ENCODE measurements around the gene BCAS3.
"Not testable (repeated sequence)": the region's sequence is repeated elsewhere in the genome, so short reads cannot be mapped to it uniquely, and the experiment has no call there.

Gene BCAS3

GRCh38 chr17:60652454-60653247 lies 25.0 kb upstream of the BCAS3 start:
- ATAC-seq (replicated peaks; ENCODE audit: extremely low read depth, poor library complexity, severe bottlenecking) (no peak), DNase-seq (ENCODE audit: low spot score in 2 of 2) (no peak)
- no peak overlapping the region for H3K27ac Mint-ChIP-seq (ENCODE audit: low read depth)
- no peak overlapping the region for H3K4me3 Mint-ChIP-seq
- H3K36me3 Mint-ChIP-seq (ENCODE audit: insufficient read depth), result peaks cover 23% of the 10 kb centered on the region
- H3K9me3 Mint-ChIP-seq, result no peaks in the 10 kb centered on the region
- H3K4me1 Mint-ChIP-seq, result peaks cover 32% of the 10 kb centered on the region
- no peaks in the 10 kb centered on the region for H3K27me3 Mint-ChIP-seq

GRCh38 chr17:60653569-60653968 lies 24.1 kb upstream of the BCAS3 start:
- H3K9me3 Mint-ChIP-seq, result no peaks in the 10 kb centered on the region
- H3K4me1 Mint-ChIP-seq, result peaks cover 29% of the 10 kb centered on the region
- DNase-seq (ENCODE audit: low spot score in 2 of 2), result no peak
- H3K4me3 Mint-ChIP-seq, result no peak overlapping the region
- peaks cover 20% of the 10 kb centered on the region for H3K36me3 Mint-ChIP-seq (ENCODE audit: insufficient read depth)
- H3K27ac Mint-ChIP-seq (ENCODE audit: low read depth), result no peak overlapping the region
- no peaks in the 10 kb centered on the region for H3K27me3 Mint-ChIP-seq
- ATAC-seq (replicated peaks; ENCODE audit: extremely low read depth, poor library complexity, severe bottlenecking), result no peak

DNA sequence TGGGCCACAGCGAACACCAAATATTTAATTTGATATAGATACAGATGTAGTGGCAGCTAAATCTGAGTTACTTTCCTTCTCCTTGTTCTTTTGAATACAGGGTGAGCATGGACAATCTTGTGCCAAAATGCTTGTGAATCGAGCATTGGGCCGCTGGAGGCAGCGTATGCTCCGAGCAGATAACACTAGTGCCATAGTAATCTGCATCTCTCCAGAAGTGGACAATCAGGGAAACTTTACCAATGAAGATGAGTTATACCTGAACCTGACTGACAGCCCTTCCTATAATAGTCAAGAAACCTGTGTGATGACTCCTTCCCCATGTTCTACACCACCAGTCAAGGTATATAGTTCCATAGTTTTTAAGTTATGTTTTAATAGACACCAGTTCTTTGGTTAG lies 21.2 kb upstream of the BCAS3 start:
- Mint-ChIP-seq H3K36me3 (ENCODE audit: insufficient read depth) (peaks cover 15% of the 10 kb centered on the region), H3K4me1 (peaks cover 22% of the 10 kb centered on the region), H3K9me3 (no peaks in the 10 kb centered on the region), H3K27ac (ENCODE audit: low read depth) (no peak overlapping the region), H3K4me3 (no peak overlapping the region), H3K27me3 (no peaks in the 10 kb centered on the region)
- ATAC-seq (replicated peaks; ENCODE audit: extremely low read depth, poor library complexity, severe bottlenecking) (no peak), DNase-seq (ENCODE audit: low spot score in 2 of 2) (no peak)

- no peaks in the 10 kb centered on the region for H3K9me3 Mint-ChIP-seq
- ATAC-seq (replicated peaks; ENCODE audit: extremely low read depth, poor library complexity, severe bottlenecking), result no peak
- H3K27me3 Mint-ChIP-seq, result no peaks in the 10 kb centered on the region
- peaks cover 15% of the 10 kb centered on the region for H3K36me3 Mint-ChIP-seq (ENCODE audit: insufficient read depth)
- no peak overlapping the region for H3K27ac Mint-ChIP-seq (ENCODE audit: low read depth)
- no peak overlapping the region for H3K4me3 Mint-ChIP-seq
- no peak for DNase-seq (ENCODE audit: low spot score in 2 of 2)
- no peaks in the 10 kb centered on the region for H3K4me1 Mint-ChIP-seq
These were observed 18.5 kb upstream of the BCAS3 start for GRCh38 chr17:60659156-60659555.

DNA sequence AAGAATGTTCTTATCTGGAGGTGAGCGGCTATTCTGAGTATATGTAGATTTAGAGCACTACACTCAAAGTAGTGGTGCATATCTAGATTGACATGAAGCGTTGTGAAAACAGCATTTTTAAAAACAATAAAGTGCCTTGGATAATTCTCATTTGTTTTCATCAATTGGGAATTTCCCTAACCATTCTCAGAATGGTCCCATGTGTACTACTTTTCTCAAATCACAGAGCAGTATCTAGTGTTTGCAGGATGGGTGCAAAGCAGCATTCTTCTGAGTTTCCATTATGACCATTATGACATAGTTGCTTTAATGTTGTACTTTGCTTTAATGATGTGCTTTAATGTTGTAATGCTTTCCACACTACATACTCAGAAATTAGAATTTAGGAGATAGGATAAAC lies 16.2 kb upstream of the BCAS3 start:
- Mint-ChIP-seq H3K9me3 (no peaks in the 10 kb centered on the region), H3K4me1 (no peaks in the 10 kb centered on the region), H3K27ac (ENCODE audit: low read depth) (no peak overlapping the region), H3K4me3 (no peak overlapping the region), H3K27me3 (no peaks in the 10 kb centered on the region), H3K36me3 (ENCODE audit: insufficient read depth) (peaks cover 23% of the 10 kb centered on the region)
- ATAC-seq (replicated peaks; ENCODE audit: extremely low read depth, poor library complexity, severe bottlenecking) (no peak), DNase-seq (ENCODE audit: low spot score in 2 of 2) (no peak)

GRCh38 chr17:60664022-60664421 lies 13.6 kb upstream of the BCAS3 start:
- Mint-ChIP-seq H3K36me3 (ENCODE audit: insufficient read depth) (peaks cover 17% of the 10 kb centered on the region), H3K27me3 (no peaks in the 10 kb centered on the region), H3K4me1 (no peaks in the 10 kb centered on the region), H3K9me3 (no peaks in the 10 kb centered on the region), H3K4me3 (no peak overlapping the region), H3K27ac (ENCODE audit: low read depth) (no peak overlapping the region)
- DNase-seq (ENCODE audit: low spot score in 2 of 2) (no peak), ATAC-seq (replicated peaks; ENCODE audit: extremely low read depth, poor library complexity, severe bottlenecking) (no peak)

- no peak for ATAC-seq (replicated peaks; ENCODE audit: extremely low read depth, poor library complexity, severe bottlenecking)
- H3K9me3 Mint-ChIP-seq, result no peaks in the 10 kb centered on the region
- no peaks in the 10 kb centered on the region for H3K27me3 Mint-ChIP-seq
- no peak overlapping the region for H3K27ac Mint-ChIP-seq (ENCODE audit: low read depth)
- H3K36me3 Mint-ChIP-seq (ENCODE audit: insufficient read depth), result peaks cover 17% of the 10 kb centered on the region
- DNase-seq (ENCODE audit: low spot score in 2 of 2), result no peak
- H3K4me1 Mint-ChIP-seq, result no peaks in the 10 kb centered on the region
- no peak overlapping the region for H3K4me3 Mint-ChIP-seq
These were observed 12.0 kb upstream of the BCAS3 start for GRCh38 chr17:60665602-60666001.

DNA sequence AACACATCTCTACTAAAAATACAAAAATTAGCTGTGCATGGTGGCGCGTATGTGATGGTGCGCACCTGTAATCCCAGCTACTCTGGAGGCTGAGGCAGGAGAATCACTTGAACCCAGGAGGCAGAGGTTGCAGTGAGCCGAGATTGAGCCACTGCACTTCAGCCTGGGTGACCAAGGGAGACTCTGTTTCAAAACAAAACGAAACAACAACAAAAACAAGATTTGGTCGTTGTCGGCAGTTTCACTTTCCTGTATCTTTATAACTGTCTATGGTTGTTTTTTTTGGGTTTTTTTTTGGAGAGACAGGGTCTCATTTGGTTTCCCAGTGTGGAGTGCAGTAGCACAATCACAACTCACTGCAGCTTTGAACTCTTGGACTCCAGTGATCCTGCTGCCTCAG lies 8.9 kb upstream of the BCAS3 start:
- not testable (repeated sequence) for H3K4me3 Mint-ChIP-seq; H3K36me3 Mint-ChIP-seq (ENCODE audit: insufficient read depth); H3K27ac Mint-ChIP-seq (ENCODE audit: low read depth)

GRCh38 chr17:60671482-60671881 lies 6.2 kb upstream of the BCAS3 start:
- H3K27me3 Mint-ChIP-seq, result no peaks in the 10 kb centered on the region
- no peak overlapping the region for H3K27ac Mint-ChIP-seq (ENCODE audit: low read depth)
- ATAC-seq (replicated peaks; ENCODE audit: extremely low read depth, poor library complexity, severe bottlenecking) (no peak), DNase-seq (ENCODE audit: low spot score in 2 of 2) (no peak)
- H3K4me3 Mint-ChIP-seq, result no peak overlapping the region
- H3K9me3 Mint-ChIP-seq, result peaks cover 4% of the 10 kb centered on the region
- no peaks in the 10 kb centered on the region for H3K4me1 Mint-ChIP-seq
- H3K36me3 Mint-ChIP-seq (ENCODE audit: insufficient read depth), result peaks cover under 1% of the 10 kb centered on the region

More for the DNA sequence above, 8.9 kb upstream of the BCAS3 start:
- not testable (repeated sequence) for H3K9me3 Mint-ChIP-seq; H3K27me3 Mint-ChIP-seq; DNase-seq (ENCODE audit: low spot score in 2 of 2); ATAC-seq (replicated peaks; ENCODE audit: extremely low read depth, poor library complexity, severe bottlenecking); H3K4me1 Mint-ChIP-seq

DNA sequence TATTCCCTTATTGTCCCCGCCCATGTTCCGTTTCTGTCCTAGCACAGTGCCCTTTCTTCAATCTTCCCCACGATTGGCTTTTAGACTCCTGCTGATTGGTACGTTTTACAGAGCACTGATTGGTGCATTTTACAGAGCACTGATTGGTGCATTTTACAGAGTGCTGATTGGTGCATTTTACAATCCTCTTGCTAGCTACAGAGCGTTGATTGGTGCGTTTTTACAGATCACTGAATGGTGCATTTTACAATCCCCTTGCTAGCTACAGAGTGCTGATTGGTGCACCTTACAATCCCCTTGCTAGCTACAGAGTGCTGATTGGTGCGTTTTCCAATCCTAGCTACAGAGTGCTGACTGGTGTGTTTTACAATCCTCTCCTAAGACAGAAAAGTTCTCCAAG lies 3.0 kb upstream of the BCAS3 start:
- Mint-ChIP-seq H3K4me1 (peaks cover 23% of the 10 kb centered on the region), H3K36me3 (ENCODE audit: insufficient read depth) (peaks cover 13% of the 10 kb centered on the region)
- not testable (repeated sequence) for DNase-seq (ENCODE audit: low spot score in 2 of 2); H3K27me3 Mint-ChIP-seq; H3K4me3 Mint-ChIP-seq; H3K9me3 Mint-ChIP-seq; ATAC-seq (replicated peaks; ENCODE audit: extremely low read depth, poor library complexity, severe bottlenecking); H3K27ac Mint-ChIP-seq (ENCODE audit: low read depth)

- Mint-ChIP-seq H3K27me3 (no peaks in the 10 kb centered on the region), H3K4me3 (no peak overlapping the region), H3K36me3 (ENCODE audit: insufficient read depth) (peaks cover 15% of the 10 kb centered on the region), H3K4me1 (peaks cover 28% of the 10 kb centered on the region), H3K27ac (ENCODE audit: low read depth) (no peak overlapping the region), H3K9me3 (peaks cover 4% of the 10 kb centered on the region)
- no peak for DNase-seq (ENCODE audit: low spot score in 2 of 2)
- no peak for ATAC-seq (replicated peaks; ENCODE audit: extremely low read depth, poor library complexity, severe bottlenecking)
These were observed 1.7 kb upstream of the BCAS3 start for GRCh38 chr17:60675997-60676396.

GRCh38 chr17:60676758-60677307 lies 818 bp upstream of the BCAS3 start:
- H3K9me3 Mint-ChIP-seq, result peaks cover 4% of the 10 kb centered on the region
- DNase-seq (ENCODE audit: low spot score in 2 of 2), result no peak
- peaks cover 28% of the 10 kb centered on the region for H3K4me1 Mint-ChIP-seq
- no peak for ATAC-seq (replicated peaks; ENCODE audit: extremely low read depth, poor library complexity, severe bottlenecking)
- peaks cover 17% of the 10 kb centered on the region for H3K36me3 Mint-ChIP-seq (ENCODE audit: insufficient read depth)
- H3K4me3 Mint-ChIP-seq, result peak overlapping the region; percentile 95
- H3K27ac Mint-ChIP-seq (ENCODE audit: low read depth), result peak overlapping the region; percentile 89
- H3K27me3 Mint-ChIP-seq, result no peaks in the 10 kb centered on the region

- H3K9me3 Mint-ChIP-seq, result peaks cover 4% of the 10 kb centered on the region
- peaks cover 28% of the 10 kb centered on the region for H3K4me1 Mint-ChIP-seq
- H3K4me3 Mint-ChIP-seq, result peak overlapping the region; percentile 95
- no peak for ATAC-seq (replicated peaks; ENCODE audit: extremely low read depth, poor library complexity, severe bottlenecking)
- H3K36me3 Mint-ChIP-seq (ENCODE audit: insufficient read depth), result peaks cover 20% of the 10 kb centered on the region
- peak overlapping the region; percentile 89 for H3K27ac Mint-ChIP-seq (ENCODE audit: low read depth)
- no peak for DNase-seq (ENCODE audit: low spot score in 2 of 2)
- H3K27me3 Mint-ChIP-seq, result no peaks in the 10 kb centered on the region
These were observed 430 bp downstream of the BCAS3 start for GRCh38 chr17:60678118-60678444.

All from central memory CD8-positive, alpha-beta T cell (primary cell).